ENCODE results near the gene LZIC. TPM values are rescaled to one million over a fixed set of nuclear protein-coding genes. Genes with fewer than 3 reads are reported as not detected.
"Not testable (repeated sequence)": the region's sequence is repeated elsewhere in the genome, so short reads cannot be mapped to it uniquely, and the experiment has no call there.

The LZIC gene
- 51.5 TPM for polyA plus RNA-seq (ENCODE audit: insufficient read length)

GRCh38 chr1:9942939-9943788 lies at the start of gene LZIC, which contains the start of gene NMNAT1:
TSS of gene LZIC (minus strand) at chr1:9943391. CDS start at chr1:9936619, 6,772 bp downstream.
TSS of gene NMNAT1 (plus strand) at chr1:9943475. CDS start at chr1:9972074, 28,599 bp downstream.
- peak; percentile 65 for DNase-seq (ENCODE audit: low read depth)

- no peak for DNase-seq (ENCODE audit: low read depth)
Measured at GRCh38 chr1:9992910-9993309, 49.7 kb upstream of the LZIC start.

- DNase-seq (ENCODE audit: low read depth): no peak
Measured at GRCh38 chr1:9990944-9991343, 47.8 kb upstream of the LZIC start.

GRCh38 chr1:9989773-9990172 lies 46.6 kb upstream of the LZIC start:
- DNase-seq (ENCODE audit: low read depth): no peak

- no peak for DNase-seq (ENCODE audit: low read depth)
Measured at GRCh38 chr1:9985001-9985400, 41.8 kb upstream of the LZIC start.

- no peak for DNase-seq (ENCODE audit: low read depth)
Measured at GRCh38 chr1:9984253-9984652, 41.1 kb upstream of the LZIC start.

- DNase-seq (ENCODE audit: low read depth): no peak
Measured at GRCh38 chr1:9960706-9961562, 17.7 kb upstream of the LZIC start.

GRCh38 chr1:9960011-9960410 lies 16.8 kb upstream of the LZIC start:
- no peak for DNase-seq (ENCODE audit: low read depth)

- DNase-seq (ENCODE audit: low read depth): no peak
Measured at GRCh38 chr1:9957726-9958125, 14.5 kb upstream of the LZIC start.

GRCh38 chr1:9946315-9946714 lies 3.1 kb upstream of the LZIC start:
- DNase-seq (ENCODE audit: low read depth): no peak

GRCh38 chr1:9942399-9942938 lies 722 bp downstream of the LZIC start:
- no peak for DNase-seq (ENCODE audit: low read depth)

GRCh38 chr1:9929431-9930385 lies 13.5 kb downstream of the LZIC start:
- DNase-seq (ENCODE audit: low read depth): no peak

GRCh38 chr1:9927259-9927658 lies 15.9 kb downstream of the LZIC start:
- no peak for DNase-seq (ENCODE audit: low read depth)

- no peak for DNase-seq (ENCODE audit: low read depth)
Measured at GRCh38 chr1:9922342-9922741, 20.8 kb downstream of the LZIC start.

- no peak for DNase-seq (ENCODE audit: low read depth)
Measured at GRCh38 chr1:9920606-9921005, 22.6 kb downstream of the LZIC start.

- DNase-seq (ENCODE audit: low read depth): no peak
Measured at GRCh38 chr1:9917901-9918300, 25.3 kb downstream of the LZIC start.

GRCh38 chr1:9917495-9917894 lies 25.7 kb downstream of the LZIC start:
- not testable (repeated sequence) for DNase-seq (ENCODE audit: low read depth)

GRCh38 chr1:9916452-9916851 lies 26.7 kb downstream of the LZIC start:
- DNase-seq (ENCODE audit: low read depth): no peak

GRCh38 chr1:9914610-9914937 lies 28.6 kb downstream of the LZIC start:
- DNase-seq (ENCODE audit: low read depth): no peak

GRCh38 chr1:9912264-9912936 lies 30.8 kb downstream of the LZIC start:
- DNase-seq (ENCODE audit: low read depth): no peak
